H1 (cell line): ENCODE results near the gene FLT1. TPM values are rescaled to one million over a fixed set of nuclear protein-coding genes. Genes with fewer than 3 reads are reported as not detected.

Experiments used
- CTCF ChIA-PET: fragments of 300-600 bp; sonication (Branson Sonifier 250); formaldehyde crosslinking; loops from one replicate; lab custom pipeline; 2021; ENCODE audit not compliant: partially characterized antibody; lab: Charles Lee
- POLR2A ChIA-PET: fragments of 300-600 bp; sonication (Branson Sonifier 250); formaldehyde crosslinking; loops from one replicate; lab custom pipeline; 2021; ENCODE audit warnings: inconsistent platforms; ENCODE audit not compliant: partially characterized antibody; lab: Charles Lee
- DNase-seq, 2 experiments: peaks; one replicate each; pipeline versions ENCODE4 v3.0.0 to v3.0.0-alpha.2; 2010 to 2022; ENCODE audit warnings: low spot score in 2 of 2, low read depth in 1 of 2, mixed read lengths in 1 of 2
- FAIRE-seq: peaks from 2 replicates; lab custom pipeline; 2011; peaks lifted over from hg19 to GRCh38; lab: Jason Lieb, UNC
- H2AFZ ChIP-seq: 2 replicates; pipeline ENCODE4 v1.8.1; 2012; ENCODE audit warnings: low read length, inconsistent platforms
- H2AK5ac ChIP-seq: 2 replicates; pipeline ENCODE4 v1.6.1; 2013; ENCODE audit warnings: low read depth, low read length
- H2BK120ac ChIP-seq: replicated peaks from 2 replicates; pipeline ENCODE3; 2013; ENCODE audit warnings: low read depth, low read length, inconsistent platforms
- H2BK12ac ChIP-seq: 2 replicates; pipeline ENCODE4 v1.6.1; 2013; ENCODE audit warnings: low read depth, low read length
- H2BK15ac ChIP-seq: 2 replicates; pipeline ENCODE4 v1.6.1; 2013; ENCODE audit warnings: low read length
- H2BK20ac ChIP-seq: 2 replicates; pipeline ENCODE4 v1.6.1; 2013; ENCODE audit warnings: low read length
- H2BK5ac ChIP-seq: 2 replicates; pipeline ENCODE4 v1.6.1; 2013; ENCODE audit warnings: low read depth, low read length
- H3K14ac ChIP-seq: 2 replicates; pipeline ENCODE4 v1.6.1; 2013; ENCODE audit warnings: inconsistent platforms; ENCODE audit not compliant: insufficient read length
- H3K18ac ChIP-seq: 2 replicates; pipeline ENCODE4 v1.6.1; 2013; ENCODE audit warnings: low read length; ENCODE audit errors: extremely low read depth
- H3K23ac ChIP-seq: 2 replicates; pipeline ENCODE4 v1.6.1; 2013; ENCODE audit warnings: inconsistent platforms; ENCODE audit not compliant: insufficient read length
- H3K23me2 ChIP-seq: 2 replicates; pipeline ENCODE4 v1.6.1; 2013; ENCODE audit warnings: low read depth, low read length
- H3K27ac ChIP-seq: 2 replicates; pipeline ENCODE4 v1.6.1; 2011; ENCODE audit warnings: low read depth, low read length, inconsistent platforms
- H3K27me3 ChIP-seq, 4 experiments: replicated peaks in 1 of 4; 1 replicate in 1 of 4; 2 replicates in 3 of 4; pipeline versions ENCODE4 v1.6.1 to v1.8.1; 2011 to 2013; ENCODE audit warnings: low read length in 3 of 4, mild to moderate bottlenecking in 3 of 4, inconsistent platforms in 2 of 4, mixed read lengths in 2 of 4, moderate library complexity in 1 of 4; ENCODE audit not compliant: control insufficient read depth in 3 of 4, insufficient read depth in 3 of 4; ENCODE audit errors: extremely low read depth in 1 of 4
- H3K36me3 ChIP-seq, 4 experiments: 2 replicates each; pipeline versions ENCODE4 v1.6.1 to v1.8.1; 2011 to 2013; ENCODE audit warnings: mild to moderate bottlenecking in 4 of 4, low read length in 3 of 4, moderate library complexity in 2 of 4, control low read depth in 1 of 4, inconsistent platforms in 1 of 4; ENCODE audit not compliant: insufficient read depth in 4 of 4, control insufficient read depth in 2 of 4
- H3K4ac ChIP-seq: replicated peaks from 2 replicates; pipeline ENCODE3; 2013; ENCODE audit warnings: low read length, low read depth, mixed read lengths, inconsistent platforms; ENCODE audit not compliant: insufficient read length
- H3K4me1 ChIP-seq, 4 experiments: replicated peaks in 1 of 4; 1 replicate in 1 of 4; 2 replicates in 3 of 4; pipeline versions ENCODE4 v1.6.1 to v1.8.1; 2011 to 2013; ENCODE audit warnings: low read length in 3 of 4, inconsistent platforms in 2 of 4, mixed read lengths in 1 of 4; ENCODE audit not compliant: insufficient read depth in 4 of 4, control insufficient read depth in 3 of 4
- H3K4me2 ChIP-seq, 2 experiments: 2 replicates each; pipeline versions ENCODE4 v1.6.1 to v1.8.1; 2011 to 2013; ENCODE audit warnings: low read depth in 2 of 2, low read length in 2 of 2, control low read depth in 1 of 2, inconsistent platforms in 1 of 2, mild to moderate bottlenecking in 1 of 2; ENCODE audit not compliant: insufficient read depth in 1 of 2
- H3K4me3 ChIP-seq, 4 experiments: fragments of 200-600, 300-600 bp in 1 of 4; sonication (generic), shearing (Covaris generic), sonication (Bioruptor Twin) in 1 of 4; 2 replicates each; pipeline versions ENCODE4 v1.5.1 to v1.8.1; 2011 to 2016; ENCODE audit warnings: low read length in 4 of 4, low read depth in 3 of 4, control low read depth in 2 of 4, inconsistent platforms in 2 of 4, mild to moderate bottlenecking in 2 of 4, mixed read lengths in 1 of 4, moderate library complexity in 1 of 4; ENCODE audit not compliant: insufficient read depth in 2 of 4; ENCODE audit errors: extremely low read depth in 1 of 4
- H3K56ac ChIP-seq: replicated peaks from 2 replicates; pipeline ENCODE3; 2013; ENCODE audit warnings: low read depth, mild to moderate bottlenecking, mixed read lengths, low read length, inconsistent platforms; ENCODE audit not compliant: insufficient read length
- H3K79me1 ChIP-seq: 2 replicates; pipeline ENCODE4 v1.6.1; 2013; ENCODE audit warnings: low read depth, low read length, control low read depth
- H3K79me2 ChIP-seq, 2 experiments: 2 replicates each; pipeline versions ENCODE4 v1.6.1 to v1.8.1; 2012 to 2013; ENCODE audit warnings: low read length in 2 of 2, mild to moderate bottlenecking in 2 of 2, inconsistent platforms in 1 of 2; ENCODE audit not compliant: insufficient read depth in 2 of 2, control insufficient read depth in 1 of 2
- H3K9ac ChIP-seq, 4 experiments: replicated peaks in 1 of 4; 1 replicate in 1 of 4; 2 replicates in 3 of 4; pipeline versions ENCODE4 v1.6.1 to v1.8.1; 2011 to 2013; ENCODE audit warnings: low read depth in 3 of 4, low read length in 3 of 4, control low read depth in 2 of 4, mild to moderate bottlenecking in 2 of 4, moderate library complexity in 2 of 4, inconsistent platforms in 1 of 4; ENCODE audit errors: extremely low read depth in 1 of 4
- H3K9me3 ChIP-seq, 2 experiments: 2 replicates each; pipeline versions ENCODE4 v1.6.1 to v1.8.1; 2012 to 2013; ENCODE audit warnings: mild to moderate bottlenecking in 2 of 2, moderate library complexity in 2 of 2, control low read depth in 1 of 2, inconsistent platforms in 1 of 2, low read depth in 1 of 2, low read length in 1 of 2, mixed read lengths in 1 of 2; ENCODE audit not compliant: insufficient read depth in 2 of 2
- H4K20me1 ChIP-seq, 2 experiments: replicated peaks in 1 of 2; 2 replicates each; pipeline versions ENCODE3 to v1.8.1; 2011 to 2013; ENCODE audit warnings: inconsistent platforms in 2 of 2, low read length in 2 of 2, mild to moderate bottlenecking in 1 of 2; ENCODE audit not compliant: insufficient read depth in 2 of 2, control insufficient read depth in 1 of 2
- H4K5ac ChIP-seq: 2 replicates; pipeline ENCODE4 v1.6.1; 2013; ENCODE audit warnings: low read length, low read depth, mixed read lengths, inconsistent platforms; ENCODE audit not compliant: insufficient read length
- H4K8ac ChIP-seq: 2 replicates; pipeline ENCODE4 v1.8.0; 2013; ENCODE audit warnings: mild to moderate bottlenecking, moderate library complexity, low read length, inconsistent platforms; ENCODE audit not compliant: insufficient read depth; ENCODE audit errors: extremely low read depth
- H4K91ac ChIP-seq: replicated peaks from 2 replicates; pipeline ENCODE3; 2013; ENCODE audit warnings: low read length, mixed read lengths, inconsistent platforms; ENCODE audit not compliant: insufficient read length
- SUZ12 ChIP-seq: fragments of 200-600 bp; sonication (generic); IDR thresholded peaks from 2 replicates; pipeline ENCODE4 v1.6.1; 2012; ENCODE audit warnings: mild to moderate bottlenecking, inconsistent platforms, low read length, moderate library complexity, mixed read lengths
- TEAD4 ChIP-seq: IDR thresholded peaks from 2 replicates; pipeline ENCODE4 v1.6.1; 2012; ENCODE audit warnings: low read depth, low read length, inconsistent platforms, mixed read lengths
- WGBS, 2 experiments: shearing (Covaris generic) in 1 of 2; methylation state at CpG; one replicate each; pipeline versions ENCODE4 v1.1.6 to v1.1.7; 2013 to 2015; ENCODE audit warnings: low lambda C conversion rate in 2 of 2, mixed read lengths in 2 of 2, inconsistent platforms in 1 of 2, low coverage in 1 of 2, missing lambda C conversion rate in 1 of 2; ENCODE audit not compliant: insufficient replicate concordance in 2 of 2, insufficient coverage in 1 of 2, insufficient read length in 1 of 2; ENCODE audit errors: extremely low coverage in 1 of 2, missing lambda C conversion rate in 1 of 2; 5-methylcytosine and 5-hydroxymethylcytosine counted together
- polyA plus RNA-seq, 7 experiments: library from polyadenylated mRNA; depleted of rRNA in 3 of 7; stranded (reverse) in 5 of 7; unstranded in 2 of 7; fragments of >200 nt in 5 of 7; fragments of 200-250 nt in 2 of 7; gene quantifications; 1 replicate in 5 of 7; 2 replicates in 1 of 7; 4 replicates in 1 of 7; pipeline versions ENCODE4 v1.2.1 to v1.2.3, GENCODE V29; 2011 to 2013; ENCODE audit warnings: missing spikeins in 2 of 7, mixed read lengths in 2 of 7
- total RNA-seq: library from RNA; stranded (reverse); fragmentation: NEBNext Ultra II Directional; extraction: Animal tissue kit (Norgen Biotek cat#: 25700); gene quantifications from 2 replicates; pipeline ENCODE4 v1.2.1, GENCODE V29; 2021

FLT1 gene
- total and polyA plus RNA-seq, 2 of the 8 experiments (the other 6 are each of a cell fraction or from before 2014, with no cell fraction given): 19.7 to 90.2 TPM

- H4K5ac ChIP-seq: no peak overlapping the region
- H4K20me1 ChIP-seq: peaks cover 0 to 8% of the 10 kb centered on the region in 2 experiments
- TF ChIP-seq TEAD4 (no peak), SUZ12 (peak; percentile 21; the same call in 1 of the 2 replicates)
- TF ChIP-seq, all 59 proteins: peak for 1
- Histone ChIP-seq H3K27ac (no peak overlapping the region), H2AK5ac (peak overlapping the region; percentile 75; the same call in 1 of the 2 replicates), H4K8ac (no peak overlapping the region), H3K79me2 (peaks cover 16 to 43% of the 10 kb centered on the region in 2 experiments), H3K79me1 (no peaks in the 10 kb centered on the region), H2BK120ac (no peak overlapping the region), H3K4me3 (peak overlapping the region; percentile 65 to 94 (median 74); a peak in 5 of 8 replicates), H2AFZ (no peak overlapping the region), H3K9ac (no peak overlapping the region), H2BK5ac (peak overlapping the region; percentile 7; the same call in 1 of the 2 replicates), H4K91ac (no peak overlapping the region), H2BK20ac (no peak overlapping the region), H3K23me2 (peaks cover 14% of the 10 kb centered on the region), H3K36me3 (no peaks in the 10 kb centered on the region), H3K23ac (no peak overlapping the region), H3K18ac (peak overlapping the region; percentile 29), H2BK12ac (peak overlapping the region; percentile 78; the same call in 1 of the 2 replicates), H3K14ac (no peak overlapping the region), H3K4me1 (peaks cover 4 to 12% (median 7%) of the 10 kb centered on the region in 4 experiments; a peak in 6 of 7 replicates), H3K27me3 (peaks cover 0 to 15% (median 11%) of the 10 kb centered on the region in 4 experiments; a peak in 5 of 7 replicates), H3K4ac (no peak overlapping the region), H3K56ac (no peak overlapping the region), H2BK15ac (peak overlapping the region; percentile 14; the same call in 1 of the 2 replicates), H3K9me3 (no peaks in the 10 kb centered on the region), H3K4me2 (peak overlapping the region; percentile 88 to 91)
- peak in 1 of 2 experiments; percentile 56 for DNase-seq
- 47% methylated on average over 10 of the region's 10 CpGs; no CpG with 5 or more reads in 1 of the 2 experiments for WGBS, 2 experiments
- CTCF ChIA-PET: interaction anchor here (0.6 to 1.4 kb wide), 4 partner anchors 21 to 171 kb away, joined by 3 read pairs; no protein-coding TSS in a partner anchor
- no peak for FAIRE-seq
- POLR2A ChIA-PET: interaction anchor here (0.7 to 2.1 kb wide), 7 partner anchors 9 to 155 kb away, joined by 3 to 7 read pairs (median 3); no protein-coding TSS in a partner anchor
Observed at GRCh38 chr13:28496188-28496564, 1.2 kb upstream of the FLT1 start.
